Lower lobe of right lung (tissue), 2 donors: ENCODE data around the gene CADM1. TPM values are rescaled to one million over a fixed set of nuclear protein-coding genes. Genes with fewer than 3 reads are reported as not detected.

Source experiments
- ATAC-seq, 2 donors: fragments of 200-7000 bp; cut with Tn5 transposase; one replicate each; pipeline ENCODE4 v1.9.1; 2020 to 2022; ENCODE audit warnings: mild to moderate bottlenecking in 2 of 2, moderate library complexity in 2 of 2
- DNase-seq: peaks from one replicate; pipeline ENCODE4 v3.0.0-alpha.2; 2020
- H3K27ac ChIP-seq: fragments of 200-600 bp; one replicate; pipeline ENCODE4 v1.8.0; 2022
- H3K27me3 ChIP-seq: fragments of 200-600 bp; one replicate; pipeline ENCODE4 v1.8.0; 2022; ENCODE audit warnings: low read depth
- H3K36me3 ChIP-seq: fragments of 200-600 bp; one replicate; pipeline ENCODE4 v1.8.0; 2022; ENCODE audit warnings: mild to moderate bottlenecking
- H3K4me1 ChIP-seq: fragments of 200-600 bp; one replicate; pipeline ENCODE4 v1.8.0; 2022
- H3K4me3 ChIP-seq: fragments of 200-600 bp; one replicate; pipeline ENCODE4 v1.8.0; 2022; ENCODE audit warnings: mild to moderate bottlenecking
- H3K9me3 ChIP-seq: fragments of 200-600 bp; one replicate; pipeline ENCODE4 v1.8.0; 2022
- intact Hi-C: fragments of 100-400 bp; cut with DNase I; formaldehyde crosslinking; loops from one replicate; pipeline ENCODE4 v1.11.0; 2022
- total RNA-seq: library from RNA; stranded (reverse); fragmentation: NEBNext Ultra II Directional; extraction: Animal tissue kit (Norgen Biotek cat#: 25700); gene quantifications from one replicate; pipeline ENCODE4 v1.2.1, GENCODE V29; 2021
- TF ChIP-seq, protein P1 (sequence below): fragments of 200-600 bp; IDR thresholded peaks from one replicate; pipeline ENCODE4 v1.8.0; 2022; ENCODE audit warnings: antibody characterized with exemption, mild to moderate bottlenecking
- donor health status: DM: no; HTN: yes; CAD: no; lungs with severe emphysema.

CADM1 gene
- total RNA-seq, 1 donor from 2014 or later: 149 TPM

DNA sequence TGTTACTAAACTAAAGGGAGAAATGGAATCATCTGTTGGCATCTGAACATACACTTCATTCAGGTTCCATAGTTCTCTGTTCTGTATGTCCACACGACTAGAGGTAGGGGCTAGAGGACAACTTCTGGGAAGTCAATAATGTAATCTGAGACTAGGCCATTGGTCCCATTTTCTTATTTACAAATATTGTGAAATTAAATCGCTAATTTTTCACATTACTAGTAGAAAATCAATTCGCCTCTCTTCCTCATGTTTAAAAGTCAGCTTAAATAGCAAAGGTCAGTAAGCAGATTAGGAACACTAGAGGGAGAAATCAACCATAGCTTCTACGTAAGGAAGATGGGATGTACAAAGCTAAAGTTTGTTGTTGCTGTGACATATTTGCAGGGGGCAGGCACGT, 59.7 kb downstream of the CADM1 start:
- H3K9me3 ChIP-seq: peaks cover 15% of the 10 kb centered on the region
- H3K27ac ChIP-seq: no peak overlapping the region
- TF ChIP-seq, protein P1, sequence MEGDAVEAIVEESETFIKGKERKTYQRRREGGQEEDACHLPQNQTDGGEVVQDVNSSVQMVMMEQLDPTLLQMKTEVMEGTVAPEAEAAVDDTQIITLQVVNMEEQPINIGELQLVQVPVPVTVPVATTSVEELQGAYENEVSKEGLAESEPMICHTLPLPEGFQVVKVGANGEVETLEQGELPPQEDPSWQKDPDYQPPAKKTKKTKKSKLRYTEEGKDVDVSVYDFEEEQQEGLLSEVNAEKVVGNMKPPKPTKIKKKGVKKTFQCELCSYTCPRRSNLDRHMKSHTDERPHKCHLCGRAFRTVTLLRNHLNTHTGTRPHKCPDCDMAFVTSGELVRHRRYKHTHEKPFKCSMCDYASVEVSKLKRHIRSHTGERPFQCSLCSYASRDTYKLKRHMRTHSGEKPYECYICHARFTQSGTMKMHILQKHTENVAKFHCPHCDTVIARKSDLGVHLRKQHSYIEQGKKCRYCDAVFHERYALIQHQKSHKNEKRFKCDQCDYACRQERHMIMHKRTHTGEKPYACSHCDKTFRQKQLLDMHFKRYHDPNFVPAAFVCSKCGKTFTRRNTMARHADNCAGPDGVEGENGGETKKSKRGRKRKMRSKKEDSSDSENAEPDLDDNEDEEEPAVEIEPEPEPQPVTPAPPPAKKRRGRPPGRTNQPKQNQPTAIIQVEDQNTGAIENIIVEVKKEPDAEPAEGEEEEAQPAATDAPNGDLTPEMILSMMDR: no peak
- DNase-seq: no peak
- no peak for ATAC-seq
- H3K4me3 ChIP-seq: no peak overlapping the region
- H3K36me3 ChIP-seq: no peaks in the 10 kb centered on the region
- intact Hi-C loops: no loop called here
- no peaks in the 10 kb centered on the region for H3K27me3 ChIP-seq
- H3K4me1 ChIP-seq: peaks cover under 1% of the 10 kb centered on the region

DNA sequence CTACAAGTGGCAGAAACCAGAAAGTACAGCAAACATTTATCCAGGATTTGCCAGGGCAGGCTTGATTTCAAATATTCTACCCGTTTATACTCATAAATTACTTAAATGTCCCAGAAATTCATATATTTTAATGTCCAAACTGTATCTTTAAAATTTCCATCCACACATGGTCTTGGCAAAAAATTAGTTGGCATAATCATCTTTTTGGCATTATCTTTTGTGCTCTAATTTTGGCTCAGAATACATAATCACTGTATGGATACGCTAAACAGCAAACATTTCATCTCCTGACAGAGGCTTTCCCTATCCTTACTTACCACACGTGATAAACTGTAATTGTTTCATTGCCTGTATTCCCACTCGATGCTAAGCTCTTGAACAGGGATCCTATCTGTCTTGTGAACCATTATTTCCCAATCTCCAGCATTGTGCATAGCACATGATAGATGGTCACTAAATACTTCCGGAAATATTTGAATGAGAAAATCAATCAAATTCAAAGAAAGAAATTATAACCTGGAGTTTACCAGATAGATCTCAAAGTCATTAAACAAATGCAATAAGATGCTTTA, 64.2 kb downstream of the CADM1 start:
- no peak for ATAC-seq
- intact Hi-C loops: no loop called here
- Histone ChIP-seq H3K27ac (no peak overlapping the region), H3K27me3 (no peaks in the 10 kb centered on the region), H3K9me3 (no peaks in the 10 kb centered on the region), H3K4me1 (peaks cover 4% of the 10 kb centered on the region), H3K36me3 (no peaks in the 10 kb centered on the region), H3K4me3 (no peak overlapping the region)
- no peak for DNase-seq
- TF ChIP-seq, protein P1: no peak

DNA sequence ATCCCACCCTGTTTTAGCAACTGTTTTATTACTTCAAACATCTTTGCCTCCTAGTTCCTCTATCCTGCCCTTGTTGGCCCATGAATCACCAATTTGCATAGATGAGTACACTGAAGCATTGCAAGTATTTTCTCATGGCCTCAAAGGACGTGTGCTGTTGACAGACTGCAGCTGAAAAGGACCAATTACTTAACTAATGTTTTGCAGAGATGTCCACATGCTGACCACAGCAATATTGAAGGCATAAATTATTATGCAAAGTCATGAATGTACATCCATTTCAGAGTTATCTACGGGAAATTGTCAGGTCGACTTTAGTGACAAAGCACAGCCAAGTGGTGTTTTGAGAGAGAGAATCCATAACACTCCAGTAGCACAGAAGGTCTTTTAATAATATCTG, 64.8 kb downstream of the CADM1 start:
- Histone ChIP-seq H3K27ac (no peak overlapping the region), H3K36me3 (no peaks in the 10 kb centered on the region), H3K4me3 (no peak overlapping the region), H3K27me3 (no peaks in the 10 kb centered on the region), H3K9me3 (no peaks in the 10 kb centered on the region), H3K4me1 (peaks cover 4% of the 10 kb centered on the region)
- peak; percentile 70 to 88 for ATAC-seq
- TF ChIP-seq, protein P1: no peak
- intact Hi-C loops: no loop called here
- no peak for DNase-seq

DNA sequence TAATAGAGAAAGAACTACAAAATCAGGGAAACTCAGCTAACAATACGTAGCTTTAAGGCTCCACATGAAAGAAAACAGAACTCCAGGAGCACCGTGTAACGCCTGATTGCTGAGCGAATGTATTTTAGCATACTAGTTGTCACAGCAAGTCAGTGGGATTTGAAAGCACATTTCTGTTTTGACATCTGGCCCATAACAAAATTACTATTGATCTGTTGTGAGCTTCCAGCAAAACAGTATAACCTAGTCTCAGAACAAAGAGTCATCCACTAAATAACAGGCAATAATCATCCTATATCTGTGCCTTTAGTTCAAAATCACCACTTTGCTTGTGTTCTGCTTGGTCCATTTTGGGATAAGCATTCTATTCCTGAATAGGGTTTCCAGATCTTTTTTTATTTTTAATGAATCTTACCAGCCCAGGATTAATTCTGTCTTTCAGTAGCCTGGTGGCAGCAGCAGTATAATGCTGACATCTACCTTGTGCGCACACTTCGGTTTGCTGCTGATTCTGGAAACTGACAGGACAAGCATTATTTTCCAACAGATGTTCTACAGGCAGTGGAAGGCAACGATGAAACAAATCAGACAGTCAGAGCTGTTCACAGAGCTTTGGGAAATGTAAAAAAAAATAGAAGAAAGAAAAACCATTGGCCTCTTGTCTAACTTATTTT, 66.2 kb downstream of the CADM1 start:
- TF ChIP-seq, protein P1: no peak
- Histone ChIP-seq H3K27me3 (no peaks in the 10 kb centered on the region), H3K36me3 (no peaks in the 10 kb centered on the region), H3K4me1 (peaks cover 4% of the 10 kb centered on the region), H3K27ac (no peak overlapping the region), H3K4me3 (no peak overlapping the region), H3K9me3 (no peaks in the 10 kb centered on the region)
- no peak for ATAC-seq
- intact Hi-C loops: no loop called here
- DNase-seq: no peak

DNA sequence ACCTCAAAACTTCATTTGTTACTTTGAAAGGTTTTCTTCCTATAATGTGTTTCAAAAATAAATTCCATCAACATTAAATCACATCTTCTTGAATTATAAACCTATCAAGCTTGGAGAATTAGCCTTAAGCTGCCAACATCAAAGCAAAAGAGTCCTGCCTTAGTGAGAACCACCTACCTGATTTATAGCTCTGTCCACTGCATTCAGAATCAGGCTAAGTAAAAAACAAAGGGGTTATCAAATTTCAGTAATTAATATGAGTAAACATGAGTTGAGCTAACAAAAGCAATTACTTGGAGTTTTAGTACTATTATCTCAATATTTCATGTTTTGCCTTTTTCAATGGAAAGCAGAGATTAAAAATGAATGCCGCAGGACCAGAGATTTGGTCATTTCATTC, 73.9 kb downstream of the CADM1 start:
- TF ChIP-seq, protein P1: no peak
- H3K9me3 ChIP-seq: no peaks in the 10 kb centered on the region
- no peak overlapping the region for H3K27ac ChIP-seq
- ATAC-seq: no peak
- H3K36me3 ChIP-seq: no peaks in the 10 kb centered on the region
- no peak overlapping the region for H3K4me3 ChIP-seq
- intact Hi-C loops: no loop called here
- no peaks in the 10 kb centered on the region for H3K4me1 ChIP-seq
- DNase-seq: no peak
- H3K27me3 ChIP-seq: no peaks in the 10 kb centered on the region
